GM23248 (cell line): ENCODE data around the gene TTYH3.

ENCODE experiments used
- EZH2 ChIP-seq: fragments of 200-600 bp; sonication (generic); IDR thresholded peaks from 2 replicates; pipeline ENCODE4 v1.6.1; 2018; ENCODE audit warnings: antibody characterized with exemption, mild to moderate bottlenecking; ENCODE audit not compliant: insufficient read depth, poor library complexity, severe bottlenecking
- EZH2phosphoT487 ChIP-seq: fragments of 200-600 bp; sonication (generic); IDR thresholded peaks from 2 replicates; pipeline ENCODE4 v1.6.1; 2018; ENCODE audit warnings: antibody characterized with exemption, moderate library complexity, mild to moderate bottlenecking, low read depth; ENCODE audit not compliant: insufficient read depth

DNA sequence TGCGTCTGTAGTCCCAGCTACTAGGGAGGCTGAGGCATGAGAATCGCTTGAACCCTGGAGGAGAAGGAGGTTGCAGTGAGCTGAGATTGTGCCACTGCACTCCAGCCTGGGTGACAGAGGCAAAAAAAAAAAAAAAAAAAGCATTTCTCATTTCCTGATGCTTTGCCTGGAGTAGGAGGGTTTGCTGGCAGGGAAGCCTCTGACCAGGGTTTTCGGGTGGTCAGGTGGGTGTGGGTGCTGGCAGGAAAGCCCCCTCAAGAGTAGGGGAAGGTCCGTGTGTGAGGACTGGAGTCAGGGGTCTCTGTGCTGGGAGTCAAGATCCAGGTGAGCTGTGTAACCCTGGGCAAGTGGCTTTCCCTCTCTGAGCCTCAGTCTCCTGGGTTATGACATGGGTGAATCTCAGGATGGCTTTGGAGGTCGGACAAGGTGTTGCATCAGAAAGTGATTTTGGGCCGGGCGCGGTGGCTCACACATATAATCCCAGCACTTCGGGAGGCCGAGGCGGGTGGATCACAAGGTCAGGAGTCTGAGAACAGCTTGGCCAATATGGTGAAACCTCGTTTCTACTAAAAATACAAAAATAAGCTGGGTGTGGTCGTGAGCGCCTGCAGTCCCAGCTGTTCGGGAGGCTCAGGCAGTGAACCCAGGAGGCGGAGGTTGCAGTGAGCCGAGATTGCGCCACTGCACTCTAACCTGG lies 59.4 kb downstream of the TTYH3 start:
- no peak for TF ChIP-seq EZH2
- no peak for TF ChIP-seq EZH2phosphoT487
